GOT3 (cell line): Measurements from ENCODE around the gene HTR2A.

Experiments
- DNase-seq: peaks from one replicate; lab custom pipeline; 2025; ENCODE audit warnings: mixed read lengths; lab: John Stamatoyannopoulos, UW

The HTR2A gene

GRCh38 chr13:46868091-46868490, 28.8 kb downstream of the HTR2A start:
- no peak for DNase-seq

- DNase-seq: no peak
These were observed 30.7 kb downstream of the HTR2A start for GRCh38 chr13:46866150-46866549.

DNA sequence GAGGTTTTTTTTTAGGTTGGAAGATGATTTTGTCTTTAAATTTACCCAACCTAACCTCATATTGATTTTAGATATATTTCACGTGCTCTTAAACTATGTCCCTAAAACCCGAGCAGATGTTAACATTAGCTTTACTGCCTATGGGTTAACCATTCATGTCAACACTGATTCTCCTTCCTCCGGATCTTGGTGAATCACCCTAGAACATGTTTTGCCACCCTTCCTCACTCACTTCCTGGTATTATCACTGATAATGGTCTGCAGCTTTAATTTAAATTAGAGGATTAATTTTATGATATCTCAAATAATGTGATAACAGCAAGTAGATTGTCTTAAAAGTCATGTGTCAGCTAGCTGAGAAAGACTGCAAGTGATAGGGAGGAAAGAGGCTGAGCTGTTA, 31.9 kb downstream of the HTR2A start:
- DNase-seq: no peak

GRCh38 chr13:46861959-46862358, 34.9 kb downstream of the HTR2A start:
- no peak for DNase-seq

- no peak for DNase-seq
These were observed 36.1 kb downstream of the HTR2A start for GRCh38 chr13:46860722-46861121.

DNA sequence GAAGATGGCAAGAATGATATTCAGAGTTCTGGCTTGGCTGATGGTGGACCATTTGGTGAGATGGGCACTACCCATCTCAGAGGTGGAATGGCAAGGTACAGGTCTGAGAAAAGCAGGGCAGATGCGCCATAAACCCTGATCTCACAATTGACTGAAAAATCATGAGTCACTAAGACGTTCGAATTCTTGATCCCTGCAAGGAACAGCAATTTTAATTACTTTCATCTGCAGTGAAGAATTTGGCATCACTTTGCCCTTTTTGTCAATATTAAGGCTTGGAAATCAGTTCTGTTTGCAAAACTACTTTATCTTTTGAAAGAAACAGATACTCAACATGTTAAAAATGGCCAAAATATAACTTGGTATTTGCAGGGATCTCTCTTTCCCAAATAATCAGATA, 38.1 kb downstream of the HTR2A start:
- no peak for DNase-seq

- no peak for DNase-seq
These were observed 38.7 kb downstream of the HTR2A start for GRCh38 chr13:46858163-46858562.

DNA sequence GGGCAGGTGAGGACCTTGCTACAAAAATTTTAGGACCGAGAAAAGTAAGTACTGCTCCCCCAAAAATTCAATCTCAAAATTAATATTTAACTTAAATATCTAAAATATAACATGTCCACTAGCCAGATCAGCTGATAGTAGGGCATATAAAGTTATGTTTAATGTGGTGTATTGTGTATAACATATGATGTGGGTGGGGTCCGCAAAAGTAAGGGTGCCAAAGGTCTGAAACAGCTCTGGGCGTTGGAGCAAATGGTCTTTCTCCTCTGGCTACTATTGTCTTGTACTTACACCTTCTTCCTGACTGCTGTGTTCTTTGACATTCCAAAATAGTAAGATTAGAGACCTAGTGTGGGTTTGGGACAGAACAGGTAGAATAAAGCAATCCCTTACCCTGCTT, 41.2 kb downstream of the HTR2A start:
- DNase-seq: no peak

DNA sequence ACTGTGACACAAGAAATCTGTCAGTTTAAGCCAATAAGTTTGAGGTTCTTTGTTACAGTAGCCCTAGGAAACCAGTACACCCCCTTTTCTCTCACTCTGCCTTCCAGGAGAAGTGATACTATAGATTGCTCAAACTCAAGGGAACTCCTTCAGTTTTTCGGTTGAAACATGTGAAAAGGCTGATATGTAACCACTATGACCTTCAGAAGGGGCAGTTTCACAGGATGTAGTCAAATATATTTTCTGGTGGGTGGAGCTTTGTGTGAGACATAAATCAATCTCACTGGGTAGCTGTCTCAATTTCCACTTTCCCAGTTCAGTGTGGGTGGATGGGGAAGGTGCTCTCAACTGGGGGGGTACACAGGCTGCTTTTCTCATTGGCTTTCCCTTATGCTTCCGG, 41.7 kb downstream of the HTR2A start:
- DNase-seq: no peak

GRCh38 chr13:46852168-46852567, 44.7 kb downstream of the HTR2A start:
- no peak for DNase-seq

DNA sequence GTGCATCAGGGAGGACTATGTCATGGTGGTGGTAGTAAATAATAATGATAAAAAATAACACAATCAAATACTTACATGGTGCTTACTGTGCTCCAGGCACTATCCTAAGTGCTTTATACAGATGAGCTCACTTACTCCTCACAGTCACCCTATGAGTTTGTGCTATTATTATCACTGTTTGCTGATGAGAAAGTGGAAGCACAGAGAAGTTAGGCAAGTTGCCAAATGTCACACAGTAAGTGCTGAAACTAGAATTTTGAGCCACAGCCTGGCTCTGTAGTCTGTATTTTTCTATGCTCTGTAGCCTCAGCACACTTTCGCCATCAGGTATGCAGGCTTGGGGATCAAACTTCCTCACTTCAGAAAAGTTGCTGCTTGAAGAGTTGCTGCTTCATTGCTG, 46.6 kb downstream of the HTR2A start:
- no peak for DNase-seq

- no peak for DNase-seq
These were observed 50.1 kb downstream of the HTR2A start for GRCh38 chr13:46846726-46847125.

DNA sequence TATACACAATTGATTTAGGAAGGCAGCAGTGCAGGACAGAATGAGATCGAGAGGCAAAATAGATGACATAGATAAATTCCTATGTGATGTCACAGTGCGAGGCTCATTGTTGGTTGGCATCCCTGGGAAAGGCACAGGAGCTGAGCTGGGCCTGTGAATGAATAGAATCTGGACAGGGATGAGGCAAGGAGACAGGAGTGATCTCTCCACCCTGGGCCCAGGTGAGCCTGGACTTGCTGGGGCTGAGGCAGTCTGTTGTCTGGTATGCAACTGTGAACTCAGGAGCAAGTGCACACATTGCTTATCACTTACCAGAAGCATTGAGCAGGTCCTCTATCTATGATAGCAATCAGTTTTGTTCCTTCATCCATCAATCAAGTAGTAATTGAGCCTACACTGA, 51.7 kb downstream of the HTR2A start:
- no peak for DNase-seq

DNA sequence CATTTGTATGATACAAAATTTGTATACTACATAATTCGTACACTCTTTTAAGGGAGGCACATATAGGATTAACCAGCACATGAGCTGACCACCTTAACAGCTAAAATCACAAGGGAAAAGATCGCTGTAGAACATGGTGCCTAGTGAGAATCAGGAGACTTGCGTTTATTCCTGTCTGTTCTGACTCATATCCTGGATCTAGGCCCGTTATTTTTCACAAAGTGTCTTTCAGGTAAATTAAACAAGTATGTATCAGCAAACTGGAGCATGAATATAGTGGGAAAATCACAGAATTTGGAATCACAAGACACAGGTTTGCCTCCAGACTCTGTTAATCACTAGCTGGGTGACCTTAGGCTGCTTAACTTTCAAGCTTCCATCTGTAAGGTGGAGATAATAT, 52.4 kb downstream of the HTR2A start:
- DNase-seq: no peak

DNA sequence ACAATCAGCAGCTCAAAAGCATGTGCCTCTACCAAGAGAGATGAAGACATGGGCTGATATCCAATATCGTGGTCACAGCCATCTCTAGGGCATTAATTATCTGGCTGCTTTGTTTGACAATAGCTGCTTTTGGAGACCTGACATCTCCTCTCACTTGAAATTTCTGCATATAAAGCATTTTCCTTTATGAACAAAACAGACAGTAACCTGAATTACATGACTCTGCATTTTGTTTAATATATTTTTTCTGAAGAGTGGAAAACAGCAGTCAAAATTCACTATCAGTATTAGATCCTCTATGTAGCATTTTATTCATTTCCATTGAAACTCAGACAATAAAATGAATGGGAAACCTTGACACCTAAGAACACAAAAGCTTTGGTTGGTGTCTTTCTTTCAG, 57.5 kb downstream of the HTR2A start:
- no peak for DNase-seq

DNA sequence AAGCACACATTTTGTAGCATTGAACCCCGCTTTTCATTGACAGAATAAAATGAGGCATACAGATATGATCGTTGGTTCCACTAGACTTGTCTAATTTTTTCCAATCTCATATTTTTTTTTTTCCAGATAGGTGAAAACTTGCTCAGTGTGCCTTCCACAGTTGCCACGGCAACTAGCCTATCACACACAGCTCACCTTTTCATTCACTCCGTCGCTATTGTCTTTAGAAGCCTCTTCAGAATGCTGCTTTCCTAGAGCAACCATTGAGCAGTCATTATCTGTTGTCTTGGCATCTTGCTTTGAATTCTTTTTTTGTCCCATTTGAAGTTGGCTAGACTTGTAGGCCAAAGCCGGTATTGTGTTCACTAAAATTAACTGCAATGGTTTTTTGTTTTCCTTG, 62.2 kb downstream of the HTR2A start:
- DNase-seq: no peak

DNA sequence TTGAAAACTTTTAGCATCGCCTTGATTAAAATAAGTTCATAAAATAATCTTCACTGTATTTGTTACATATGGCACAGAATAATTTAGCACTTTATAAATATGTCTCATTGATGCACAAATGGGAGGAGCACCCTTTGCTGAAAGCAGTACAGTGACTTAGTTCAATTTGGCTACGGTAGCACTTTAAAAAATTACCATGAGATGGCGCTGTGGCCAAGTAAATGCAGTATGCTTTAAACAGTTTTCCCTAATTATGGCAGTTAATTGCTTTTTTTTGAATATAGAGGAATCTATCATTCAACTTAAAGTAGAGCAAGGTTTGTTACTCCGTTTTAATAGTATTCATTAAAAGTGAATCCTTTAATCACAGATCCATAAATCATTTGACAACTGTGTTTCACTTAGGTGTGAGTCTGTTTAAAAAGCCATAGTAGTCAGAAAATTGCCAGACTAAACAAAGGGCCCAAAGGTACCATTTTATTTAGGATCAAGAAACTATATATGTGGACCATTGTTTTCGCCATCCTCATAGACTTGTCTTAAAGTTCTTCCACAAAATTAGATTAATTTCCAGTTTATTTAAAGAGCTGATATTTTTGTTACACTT, 65.2 kb downstream of the HTR2A start:
- DNase-seq: no peak

DNA sequence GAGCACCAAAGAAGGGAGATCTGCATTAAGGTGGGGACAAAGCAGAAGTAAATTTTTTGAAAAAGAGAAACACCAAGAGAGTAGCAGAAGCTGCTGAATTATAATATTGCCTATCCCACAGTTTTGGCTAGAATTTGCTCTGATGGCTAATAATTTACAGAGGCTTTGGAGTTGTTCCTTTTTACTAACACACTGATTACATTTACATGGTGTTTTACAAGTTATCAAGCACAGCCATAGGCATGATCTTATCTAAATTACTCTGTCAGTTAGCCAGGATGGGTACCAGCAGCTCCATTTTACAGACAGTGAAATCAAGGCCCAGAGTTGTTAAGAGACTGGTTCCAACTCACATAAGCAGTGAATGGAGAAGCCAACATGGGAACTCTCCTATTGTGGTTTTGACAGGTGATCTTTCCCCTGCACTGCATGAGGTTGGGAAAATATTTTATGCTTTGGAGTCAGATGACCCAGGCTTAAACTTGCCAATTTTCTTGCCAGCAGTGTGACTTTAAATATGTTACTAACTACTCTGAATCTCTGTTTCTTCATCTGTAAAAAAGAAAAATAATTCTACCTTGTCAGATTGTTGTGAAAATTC, 66.3 kb downstream of the HTR2A start:
- DNase-seq: no peak

- no peak for DNase-seq
These were observed 74.3 kb downstream of the HTR2A start for GRCh38 chr13:46822551-46822950.

DNA sequence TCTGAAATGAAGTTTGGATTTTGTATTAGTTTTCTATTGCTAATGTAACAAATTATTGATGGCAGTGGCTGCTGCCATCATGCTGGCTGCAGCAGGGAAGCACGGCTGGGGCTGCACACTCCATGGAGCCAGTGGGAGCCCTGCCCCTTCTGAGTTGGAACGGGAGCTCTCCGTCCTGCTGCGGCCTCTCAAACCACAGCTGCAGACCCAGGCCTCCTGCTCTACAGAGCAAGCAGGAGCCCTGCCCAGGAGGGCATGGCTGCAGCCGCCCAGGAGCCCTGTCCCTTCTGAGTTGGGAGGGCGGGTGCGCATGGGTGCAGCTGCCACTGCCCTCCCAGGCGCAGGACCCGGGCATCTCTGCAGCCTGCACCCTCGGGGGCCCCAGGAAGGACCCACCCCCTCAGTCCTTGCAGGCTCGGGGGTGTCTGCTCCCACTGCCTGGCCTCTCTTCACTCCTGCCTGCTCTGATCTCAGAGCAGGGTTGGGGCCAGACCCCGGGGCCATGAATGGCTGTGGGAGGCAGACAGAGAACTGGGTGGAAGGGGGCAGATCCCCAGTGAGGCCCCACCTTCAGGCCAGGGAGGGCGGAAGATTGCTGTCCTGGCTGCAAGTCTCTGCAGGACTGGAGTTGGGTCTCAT, 78.9 kb downstream of the HTR2A start:
- DNase-seq: no peak

DNA sequence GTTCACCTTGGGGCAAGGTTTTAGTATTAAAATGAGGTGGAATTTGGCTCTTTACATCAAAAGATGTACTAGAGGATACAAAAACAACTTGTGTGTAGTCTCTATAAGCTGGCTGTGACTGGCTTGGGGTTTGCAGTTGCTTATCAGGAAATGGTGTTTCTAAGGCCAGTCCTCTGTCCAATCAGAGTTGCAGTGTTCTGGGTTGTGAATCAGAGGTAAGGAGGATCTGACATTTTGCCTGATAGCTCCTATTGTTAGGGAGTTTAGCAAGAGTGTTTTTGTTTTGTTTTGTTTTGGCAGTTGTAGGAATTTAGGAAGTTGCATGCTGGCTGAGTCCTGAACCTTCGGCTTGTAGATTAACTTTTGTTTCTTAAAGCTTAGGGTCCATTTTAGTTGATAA, 79.8 kb downstream of the HTR2A start:
- DNase-seq: no peak

GRCh38 chr13:46816371-46816770, 80.5 kb downstream of the HTR2A start:
- DNase-seq: no peak

DNA sequence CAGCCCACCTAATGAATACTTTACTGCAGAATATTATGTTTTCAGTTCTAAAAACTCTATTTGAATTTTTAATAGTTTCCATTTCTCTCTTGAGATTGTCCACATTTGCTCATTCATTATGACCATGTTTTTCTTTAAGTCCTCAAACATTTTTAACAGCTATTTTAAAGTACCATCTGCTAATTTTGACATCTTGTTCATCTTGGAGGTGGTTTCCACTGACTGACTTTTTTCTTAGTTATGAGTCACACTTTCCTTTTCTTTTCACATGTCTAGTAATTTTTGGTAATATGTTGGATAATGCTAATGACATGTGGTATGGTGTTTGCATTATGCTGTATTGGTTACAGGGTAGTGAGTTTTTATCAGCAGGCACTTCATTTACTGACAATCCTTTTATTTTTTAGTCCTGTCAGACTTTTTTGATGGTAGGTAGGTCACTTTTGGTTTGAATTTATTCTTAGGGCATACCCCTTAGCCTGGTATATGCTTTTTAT, 84.5 kb downstream of the HTR2A start:
- no peak for DNase-seq

- no peak for DNase-seq
These were observed 86.4 kb downstream of the HTR2A start for GRCh38 chr13:46810440-46810839.
